ENCODE measurements around the gene DEFB132.
"Not testable (repeated sequence)": the region's sequence is repeated elsewhere in the genome, so short reads cannot be mapped to it uniquely, and the experiment has no call there.

Gene DEFB132, protein sequence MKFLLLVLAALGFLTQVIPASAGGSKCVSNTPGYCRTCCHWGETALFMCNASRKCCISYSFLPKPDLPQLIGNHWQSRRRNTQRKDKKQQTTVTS

DNA sequence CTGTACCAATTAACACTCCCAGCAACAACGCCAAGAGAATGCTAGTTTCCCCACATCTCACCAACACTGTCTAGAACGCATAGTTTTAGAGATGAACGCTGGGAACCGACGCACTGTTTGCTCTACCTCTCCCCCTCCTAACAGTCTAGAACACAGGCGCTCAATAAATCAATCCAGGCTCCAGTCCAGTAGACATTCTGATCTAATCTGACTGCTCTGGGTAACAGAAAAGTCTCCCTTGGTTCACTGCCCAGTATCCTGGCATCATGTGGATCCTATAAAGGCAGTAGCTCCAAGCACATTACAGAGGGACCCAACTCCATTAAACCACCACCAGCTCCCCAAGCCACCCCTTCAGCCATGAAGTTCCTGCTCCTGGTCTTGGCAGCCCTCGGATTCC, at the start of gene DEFB132:
TSS of gene DEFB132 (plus strand) at position 306 of the 400 bp plus-strand sequence. CDS start at position 361, 55 bp downstream.
- DNase-seq (ENCODE audit: low read depth in 3 of 3, low spot score in 1 of 3), result no peak

DNA sequence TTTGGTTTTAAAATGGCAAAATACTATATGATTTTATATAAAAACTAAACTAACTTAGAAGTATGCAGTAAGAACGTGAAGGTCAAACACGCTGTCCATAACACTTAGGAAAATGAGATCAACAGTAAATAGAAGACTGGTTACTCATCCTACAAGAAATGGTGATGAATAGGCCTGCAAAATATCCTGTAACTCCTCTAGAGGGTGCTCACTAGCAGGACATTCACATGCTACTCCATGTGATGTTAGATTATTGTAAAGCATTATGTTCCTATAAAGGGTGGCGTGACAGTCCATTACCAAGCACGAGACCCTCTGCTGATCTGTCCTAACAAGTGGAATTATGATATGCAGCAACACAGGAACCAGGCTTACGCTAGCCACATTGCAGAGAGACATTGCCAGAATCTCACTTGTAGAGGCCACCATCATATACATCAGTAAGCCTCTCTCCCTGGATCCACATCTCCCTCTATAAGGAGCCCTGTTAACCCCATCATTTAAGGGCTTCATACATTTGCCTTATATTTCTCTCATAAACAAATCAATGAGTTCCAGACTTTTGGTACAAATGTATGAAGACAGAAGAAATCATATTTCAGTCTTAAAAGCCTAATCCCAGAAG, 48.5 kb upstream of the DEFB132 start:
- no peak for DNase-seq (ENCODE audit: low read depth in 3 of 3, low spot score in 1 of 3)

DNA sequence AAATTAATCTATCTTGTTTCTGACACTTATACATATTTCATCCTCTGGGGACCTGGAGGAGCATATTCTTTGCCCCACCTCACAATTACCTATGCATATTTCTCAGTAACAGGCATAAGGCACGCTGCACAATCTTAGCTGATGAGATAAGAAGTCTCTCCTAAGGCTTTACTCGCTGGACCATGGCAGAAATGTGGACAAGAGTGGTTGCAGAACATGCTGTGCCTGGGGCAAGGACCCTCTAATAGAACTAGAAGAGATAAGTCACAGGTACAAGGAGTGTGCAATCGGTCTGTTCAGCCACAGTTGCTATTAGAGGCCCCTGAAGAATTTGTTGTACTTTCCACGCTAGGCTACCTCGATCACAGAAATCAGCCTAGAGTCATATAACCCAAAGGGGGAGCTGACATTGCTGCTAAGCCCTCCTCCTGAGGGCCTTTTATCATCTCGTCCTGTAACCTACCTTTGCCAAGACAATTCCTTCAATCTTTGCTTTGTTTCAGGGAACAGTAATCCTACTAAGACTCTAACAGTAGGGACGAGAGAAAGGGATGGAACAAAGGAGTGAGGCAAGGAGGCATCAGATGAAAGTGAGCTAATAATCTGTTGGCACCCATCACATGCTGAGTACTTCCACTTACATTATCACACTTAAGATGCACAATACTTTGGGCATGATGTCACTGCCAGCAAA, 46.6 kb upstream of the DEFB132 start:
- DNase-seq (ENCODE audit: low read depth in 3 of 3, low spot score in 1 of 3), result no peak

DNA sequence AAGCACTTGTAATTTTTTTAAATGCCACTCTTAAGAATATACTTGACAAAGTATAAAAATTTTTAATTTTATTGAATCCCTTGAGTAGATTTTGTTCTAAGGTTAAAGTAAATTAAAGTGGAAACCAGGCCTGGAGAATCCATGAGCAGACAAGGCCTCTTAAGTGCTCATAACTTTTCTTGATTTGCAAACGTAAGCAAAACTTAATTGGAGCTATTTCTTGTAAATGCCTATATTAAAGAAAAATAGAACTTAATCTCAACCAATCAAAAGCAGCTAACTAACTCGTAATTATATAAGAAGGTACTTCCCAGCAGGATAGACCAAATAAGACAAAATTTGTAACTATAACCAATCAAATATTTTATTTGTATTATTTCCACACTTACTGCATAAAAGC, 43.1 kb upstream of the DEFB132 start:
- no peak for DNase-seq (ENCODE audit: low read depth in 3 of 3, low spot score in 1 of 3)

DNA sequence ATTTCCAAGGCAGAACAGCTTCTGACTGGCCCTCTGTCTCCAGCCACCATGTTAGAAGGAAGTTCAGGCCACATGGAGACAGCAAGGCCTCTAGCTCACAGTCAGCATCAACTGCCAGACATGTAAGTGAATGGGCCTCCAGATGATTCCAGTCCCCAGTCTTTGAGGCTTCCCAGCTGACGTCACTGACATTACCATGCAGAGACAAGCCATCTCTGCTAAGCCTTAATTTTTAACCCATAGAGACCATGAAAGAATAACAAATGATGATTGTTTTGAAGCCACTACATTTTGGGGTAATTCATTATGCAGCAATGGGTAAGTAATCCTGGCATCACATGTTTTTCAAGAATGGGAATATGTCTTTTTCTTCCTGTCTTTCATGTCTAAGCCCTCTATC, 41.7 kb upstream of the DEFB132 start:
- DNase-seq (ENCODE audit: low read depth in 3 of 3, low spot score in 1 of 3), result no peak

DNA sequence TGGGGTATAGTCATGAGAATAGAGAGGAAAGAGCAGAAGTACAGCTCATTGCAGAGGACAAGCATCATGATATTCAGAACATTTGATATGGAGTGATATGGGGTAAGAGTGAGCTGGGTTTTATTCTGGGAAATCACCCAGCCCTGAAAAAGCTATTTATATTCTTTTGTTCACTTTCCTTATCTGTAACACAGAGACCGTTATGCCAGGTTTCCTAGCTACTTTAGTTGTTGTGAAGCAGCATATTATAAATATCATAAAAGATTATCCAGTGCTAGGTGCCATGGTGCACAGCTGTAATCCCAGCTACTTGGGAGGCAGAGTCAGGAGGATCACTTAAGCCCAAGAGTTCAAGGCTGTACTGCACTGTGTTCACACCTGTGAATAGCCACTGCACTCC, 40.3 kb upstream of the DEFB132 start:
- no peak for DNase-seq (ENCODE audit: low read depth in 3 of 3, low spot score in 1 of 3)

DNA sequence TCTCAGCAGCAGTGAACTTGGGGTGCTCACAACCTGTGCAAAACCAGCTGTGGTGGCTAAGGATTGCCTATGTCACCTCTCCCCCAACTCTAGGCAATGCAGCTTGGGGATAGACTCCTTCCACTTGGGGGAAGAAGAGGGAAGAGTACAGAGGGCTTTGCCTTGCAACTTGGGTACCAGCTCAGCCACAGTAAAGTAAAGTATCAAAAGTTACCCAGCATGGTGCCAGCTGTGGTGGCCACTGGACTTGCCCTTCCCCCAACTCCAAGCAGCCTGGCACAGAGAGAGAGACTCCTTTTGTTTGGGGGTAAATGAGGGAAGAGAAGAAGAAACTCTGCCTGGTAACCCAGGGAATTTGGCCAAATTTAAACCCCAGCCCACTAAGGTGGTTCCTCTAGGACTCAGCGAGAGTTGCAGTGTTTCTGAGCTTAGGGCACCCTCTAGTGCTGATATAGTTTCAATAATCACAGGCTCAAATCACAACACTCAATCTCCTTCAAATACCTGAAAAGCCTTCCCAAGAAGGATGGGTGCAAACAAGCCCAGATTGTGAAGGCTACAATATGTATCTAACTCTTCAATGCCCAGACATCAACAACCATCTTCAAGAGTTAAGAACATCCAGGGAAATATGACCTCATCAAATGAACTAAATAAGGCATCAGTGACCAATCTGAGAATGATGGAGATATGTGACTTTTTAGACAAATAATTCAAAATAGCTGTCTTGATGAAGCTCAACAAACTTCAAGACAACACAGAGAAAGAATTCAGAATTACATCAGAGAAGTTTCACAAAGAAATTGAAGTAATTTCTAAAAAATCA, 38.0 kb upstream of the DEFB132 start:
- DNase-seq (ENCODE audit: low read depth in 3 of 3, low spot score in 1 of 3), result no peak

DNA sequence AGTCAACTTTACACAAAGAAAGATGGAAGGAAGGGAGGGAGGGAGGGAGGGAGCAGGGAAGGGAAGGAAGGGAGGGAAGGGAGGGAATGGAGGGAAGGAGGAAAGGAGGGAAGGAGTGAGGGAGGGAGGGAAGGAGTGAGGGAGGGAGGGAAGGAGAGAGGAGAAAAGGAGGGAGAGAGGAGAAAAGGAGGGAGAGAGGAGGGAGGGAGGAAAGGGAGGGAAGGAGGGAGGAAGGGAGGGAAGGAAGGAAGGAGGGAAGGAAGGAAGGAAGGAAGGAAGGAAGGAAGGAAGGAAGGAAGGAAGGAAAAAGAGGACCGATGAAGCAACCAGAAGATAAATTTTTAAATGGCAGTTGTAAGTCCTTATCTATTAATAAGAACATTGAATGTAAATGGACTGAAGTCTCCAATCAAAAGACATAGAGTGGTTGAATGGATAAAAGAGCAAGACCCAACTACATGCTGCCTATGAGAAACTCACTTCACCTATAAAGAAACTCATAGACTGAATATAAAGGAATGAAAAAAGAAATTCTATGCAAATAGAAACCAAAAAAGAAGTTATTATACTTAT, 36.2 kb upstream of the DEFB132 start:
- no peak for DNase-seq (ENCODE audit: low read depth in 3 of 3, low spot score in 1 of 3)

DNA sequence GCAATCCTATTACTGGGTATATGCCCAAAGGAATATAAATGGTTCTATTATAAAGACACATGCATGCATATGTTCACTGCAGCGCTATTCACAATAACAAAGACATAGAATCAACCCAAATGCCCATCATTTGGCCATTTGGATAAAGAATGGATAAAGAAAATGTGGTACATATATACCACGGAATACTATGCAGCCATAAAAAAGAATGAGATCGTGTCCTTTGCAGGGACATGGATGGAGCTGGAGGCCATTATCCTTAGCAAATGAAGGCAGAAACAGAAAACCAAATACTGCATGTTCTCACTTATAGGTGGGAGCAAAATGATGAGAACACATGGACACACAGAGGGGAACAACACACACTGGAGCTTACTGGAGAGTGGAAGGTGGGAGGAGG, 31.6 kb upstream of the DEFB132 start:
- not testable (repeated sequence) for DNase-seq (ENCODE audit: low read depth in 3 of 3, low spot score in 1 of 3)

DNA sequence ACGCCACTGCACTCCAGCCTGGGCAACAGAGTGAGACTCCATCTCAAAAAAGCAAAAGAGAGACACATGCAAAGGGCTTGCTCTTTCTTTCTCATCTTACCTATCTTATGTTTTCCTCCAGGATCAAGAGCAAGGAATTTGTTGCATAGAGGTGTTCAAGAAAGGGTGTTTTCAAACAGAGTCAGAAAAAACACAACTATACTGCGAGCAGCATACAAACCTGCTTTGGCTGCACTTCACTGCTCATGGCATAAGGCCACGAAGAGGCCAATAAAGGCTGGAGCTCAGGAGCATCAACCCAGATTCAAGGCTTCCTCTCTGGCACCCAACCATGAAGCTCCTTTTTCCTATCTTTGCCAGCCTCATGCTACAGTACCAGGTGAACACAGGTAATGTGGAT, 30.6 kb upstream of the DEFB132 start, which contains the start of gene DEFB129:
TSS of gene DEFB129 (plus strand) at position 301 of the 400 bp plus-strand sequence. CDS start at position 332, 31 bp downstream.
- no peak for DNase-seq (ENCODE audit: low read depth in 3 of 3, low spot score in 1 of 3)

DNA sequence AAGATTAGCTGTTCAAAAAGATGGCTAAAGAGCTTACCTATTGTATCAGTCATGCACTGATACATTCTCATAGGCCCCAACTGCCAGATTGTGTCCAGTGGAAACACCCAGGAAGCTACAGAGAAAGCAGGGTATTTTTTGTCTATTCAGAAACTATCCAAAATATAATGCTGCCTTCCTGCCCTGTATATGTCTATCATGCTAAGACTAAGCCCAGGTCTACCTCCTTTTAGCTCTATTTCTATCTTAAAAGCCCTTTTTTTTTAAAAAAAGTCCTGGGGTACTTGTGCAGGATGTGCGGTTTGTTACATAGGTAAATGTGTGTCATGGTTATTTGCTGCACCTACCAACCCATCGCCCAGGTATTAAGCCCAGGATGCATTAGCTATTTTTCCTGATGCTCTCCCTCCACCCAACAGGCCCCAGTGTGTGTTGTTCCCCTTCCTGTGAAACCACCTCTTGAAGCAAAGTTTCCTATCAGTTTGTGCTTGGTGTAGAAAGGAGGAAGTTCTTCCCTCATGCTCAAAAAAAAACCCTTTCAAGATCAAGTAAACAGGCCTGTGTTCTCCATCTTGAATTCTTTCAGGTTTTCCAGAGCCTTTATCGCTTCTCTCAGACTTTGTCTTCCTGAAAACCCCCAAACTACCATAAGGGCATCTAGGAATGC, 30.0 kb upstream of the DEFB132 start:
- DNase-seq (ENCODE audit: low read depth in 3 of 3, low spot score in 1 of 3), result no peak

DNA sequence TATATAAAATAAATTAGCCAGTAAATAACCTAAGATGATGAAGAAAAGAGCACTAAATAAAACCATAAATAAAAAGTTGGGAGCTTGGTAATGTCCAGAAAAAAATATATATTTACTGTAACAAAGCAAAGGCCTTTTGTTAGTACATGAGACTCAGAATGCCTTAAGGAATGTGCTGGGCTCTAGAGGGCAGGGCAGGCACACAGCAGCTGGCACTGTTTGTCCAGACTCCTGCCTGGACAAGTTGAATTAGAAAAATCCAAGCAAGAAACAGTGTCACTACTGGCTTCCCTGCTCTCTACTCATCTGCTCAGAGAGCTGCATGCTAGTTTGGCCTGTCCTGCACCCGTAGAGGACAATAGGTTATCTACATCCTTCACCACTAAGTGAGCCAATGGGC, 21.6 kb upstream of the DEFB132 start:
- DNase-seq (ENCODE audit: low read depth in 3 of 3, low spot score in 1 of 3), result no peak

DNA sequence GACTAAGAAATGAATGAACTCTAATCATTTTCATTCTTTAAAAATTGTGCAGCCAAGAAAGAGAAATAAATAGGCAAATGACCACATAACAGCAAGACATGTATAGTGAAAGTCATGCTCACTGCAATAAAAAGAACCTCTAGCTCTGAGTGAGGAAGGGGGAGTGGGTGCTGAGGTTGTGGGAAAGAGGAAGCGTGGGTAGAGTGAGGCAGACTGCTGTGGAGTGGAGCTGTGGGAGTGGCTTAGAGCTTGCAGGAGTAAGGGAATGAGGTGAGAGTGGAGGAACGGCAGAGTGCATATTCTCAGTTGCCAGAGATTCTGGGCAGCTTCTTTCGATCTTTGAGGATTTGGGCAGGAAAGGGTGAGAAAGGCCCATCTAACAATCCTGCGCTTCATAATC, 20.0 kb upstream of the DEFB132 start:
- no peak for DNase-seq (ENCODE audit: low read depth in 3 of 3, low spot score in 1 of 3)

DNA sequence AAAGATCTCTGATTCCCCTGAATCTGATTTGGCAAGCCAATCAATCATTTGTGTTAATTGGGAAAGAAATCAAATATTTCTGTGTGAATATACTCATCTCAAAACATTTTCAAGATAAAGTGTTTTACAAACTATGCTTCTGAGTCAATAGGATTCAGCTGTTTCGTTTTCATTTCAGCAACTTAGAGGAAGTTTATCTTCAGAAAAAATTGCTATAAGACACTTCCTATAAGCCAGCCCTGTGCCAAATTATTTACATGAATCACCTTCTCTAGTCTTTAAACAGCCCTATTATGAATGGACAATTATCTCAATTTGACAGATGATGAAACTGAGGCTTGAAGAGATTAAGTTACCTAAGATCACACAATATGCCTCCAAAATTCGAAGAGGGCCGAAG, 19.6 kb upstream of the DEFB132 start:
- DNase-seq (ENCODE audit: low read depth in 3 of 3, low spot score in 1 of 3), result no peak

DNA sequence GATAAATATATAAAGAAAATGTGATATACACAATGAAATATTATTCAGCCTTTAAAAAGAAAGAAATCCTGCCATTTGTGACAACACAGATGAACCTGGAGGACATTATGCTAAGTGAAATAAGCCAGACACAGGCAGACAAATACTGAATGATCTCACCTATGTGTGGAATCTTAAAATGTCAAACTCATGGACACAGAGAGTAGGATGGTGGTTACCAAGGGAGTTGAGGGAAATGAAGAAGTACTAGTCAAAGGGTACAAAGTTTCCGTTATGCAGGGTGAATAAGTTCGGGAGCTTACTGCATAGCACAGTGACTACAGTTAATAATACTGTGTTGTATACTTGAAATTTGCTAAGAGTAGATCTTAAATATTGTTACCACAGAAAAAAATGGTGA, 14.6 kb upstream of the DEFB132 start:
- no peak for DNase-seq (ENCODE audit: low read depth in 3 of 3, low spot score in 1 of 3)

DNA sequence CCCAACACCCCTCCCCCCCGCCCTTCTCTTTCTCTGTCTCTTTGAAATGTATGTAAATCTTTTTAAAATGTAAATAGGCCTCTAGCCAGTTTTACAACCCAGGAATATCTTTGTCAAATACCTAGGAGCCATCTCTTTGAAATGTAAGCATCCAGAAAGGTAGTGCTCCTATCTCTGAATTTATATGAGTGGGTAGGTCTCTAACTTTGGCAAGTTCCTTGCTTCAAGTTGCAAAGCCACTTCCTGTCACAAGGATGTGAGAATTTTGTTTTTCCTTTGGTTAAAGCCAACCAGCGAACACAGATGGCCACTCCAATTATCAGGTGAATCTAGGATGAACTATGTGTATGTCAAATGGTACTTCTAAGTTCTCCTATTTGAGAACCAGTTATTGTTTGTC, 6.2 kb upstream of the DEFB132 start:
- no peak for DNase-seq (ENCODE audit: low read depth in 3 of 3, low spot score in 1 of 3)

DNA sequence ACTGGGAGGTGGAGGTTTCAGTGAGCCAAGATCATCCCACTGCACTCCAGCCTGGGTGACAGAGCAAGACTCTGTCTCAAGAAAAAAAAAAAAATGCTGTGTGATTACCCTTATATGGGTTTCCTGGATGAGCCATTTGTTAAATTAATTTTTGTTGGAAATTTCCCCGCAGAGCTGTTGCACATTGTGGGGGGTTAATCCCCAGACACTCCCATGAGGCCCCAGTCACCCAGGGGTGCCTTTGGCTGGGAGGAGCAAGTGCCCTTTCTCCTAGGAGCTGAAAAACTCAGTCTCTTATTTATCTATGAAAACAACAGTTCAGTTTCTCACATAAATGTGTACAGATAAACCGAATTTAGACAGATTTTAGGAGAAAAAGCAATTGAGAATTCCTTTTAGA, 4.7 kb upstream of the DEFB132 start:
- no peak for DNase-seq (ENCODE audit: low read depth in 3 of 3, low spot score in 1 of 3)

DNA sequence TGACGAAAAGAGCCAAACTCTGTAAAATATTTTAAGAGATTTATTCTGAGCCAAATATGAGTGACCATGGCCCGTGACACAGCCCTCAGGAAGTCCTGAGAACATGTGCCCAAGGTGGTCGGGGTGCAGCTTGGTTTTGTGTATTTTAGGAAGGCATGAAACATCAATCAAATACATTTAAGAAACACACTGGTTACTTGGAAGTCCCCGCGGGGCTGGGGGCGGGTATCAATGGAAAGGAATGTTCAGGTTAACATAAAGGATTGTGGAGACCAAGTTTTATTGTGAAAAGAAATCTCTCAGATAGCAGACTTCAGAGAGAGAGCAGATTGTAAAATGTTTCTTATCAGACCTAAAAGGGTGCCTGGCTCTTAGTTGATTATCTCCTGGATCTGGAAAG, 4.1 kb upstream of the DEFB132 start:
- not testable (repeated sequence) for DNase-seq (ENCODE audit: low read depth in 3 of 3, low spot score in 1 of 3)

DNA sequence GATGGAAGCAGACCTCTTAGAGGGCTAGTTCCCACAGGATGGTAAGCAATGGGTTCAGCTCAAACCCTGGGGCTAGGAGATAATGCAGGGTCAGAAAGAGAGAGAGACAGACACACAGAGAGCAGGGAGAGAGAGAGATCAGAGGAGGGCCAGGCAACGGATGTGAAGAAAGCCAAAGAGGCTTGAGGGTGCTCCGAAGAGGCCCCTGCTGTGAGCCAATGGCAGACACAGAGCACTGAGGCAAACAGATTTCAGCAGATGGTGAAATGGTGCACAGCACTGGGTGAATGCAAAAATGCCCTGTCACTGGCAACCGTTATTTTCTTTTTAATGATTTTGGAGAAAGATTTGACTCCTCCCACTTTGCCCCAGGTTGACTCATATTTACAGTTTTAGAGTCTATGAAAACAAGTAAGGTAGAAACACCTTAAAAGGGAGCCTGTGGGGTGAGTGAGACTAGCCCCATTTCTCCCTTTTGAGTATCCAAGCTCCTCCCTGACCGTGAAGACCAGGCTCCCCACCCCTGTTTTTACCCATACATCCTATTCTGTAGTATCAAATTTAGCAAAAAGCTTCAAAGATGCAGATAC, 840 bp downstream of the DEFB132 start:
- no peak for DNase-seq (ENCODE audit: low read depth in 3 of 3, low spot score in 1 of 3)

DNA sequence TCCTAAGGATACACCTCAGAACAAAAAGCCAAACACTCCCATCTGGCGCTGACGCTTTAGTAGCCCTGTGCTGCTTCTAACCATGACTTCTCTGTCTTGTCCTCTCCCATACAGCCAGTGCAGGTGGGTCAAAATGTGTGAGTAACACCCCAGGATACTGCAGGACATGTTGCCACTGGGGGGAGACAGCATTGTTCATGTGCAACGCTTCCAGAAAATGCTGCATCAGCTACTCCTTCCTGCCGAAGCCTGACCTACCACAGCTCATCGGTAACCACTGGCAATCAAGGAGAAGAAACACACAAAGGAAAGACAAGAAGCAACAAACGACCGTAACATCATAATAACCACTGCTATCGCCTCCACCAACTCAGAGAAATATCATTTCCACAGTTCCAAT, 1.4 kb downstream of the DEFB132 start:
- DNase-seq (ENCODE audit: low read depth in 3 of 3, low spot score in 1 of 3), result no peak

DNA sequence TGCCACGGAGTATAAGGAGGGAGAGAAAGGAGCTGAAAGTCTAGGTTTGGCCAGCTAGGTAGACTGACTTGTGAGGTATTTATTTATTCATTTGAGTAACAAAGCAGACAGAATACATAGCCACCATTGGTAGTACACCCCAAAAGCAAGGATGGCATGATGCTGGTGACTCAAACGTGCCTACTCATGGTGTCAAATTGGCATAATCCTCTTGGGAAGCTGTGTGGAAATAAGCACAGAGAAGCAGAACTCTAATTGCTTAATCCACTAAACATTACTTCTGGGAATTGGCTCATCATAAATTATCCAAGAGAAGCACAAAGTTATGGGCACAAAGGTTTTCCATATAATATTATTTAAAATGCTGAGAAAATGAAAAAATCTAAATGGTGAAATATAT, 2.5 kb downstream of the DEFB132 start:
- DNase-seq (ENCODE audit: low read depth in 3 of 3, low spot score in 1 of 3), result no peak

Data from stimulated activated CD4-positive, alpha-beta T cell treated with anti-CD3 and anti-CD28 coated beads, TNF-alpha, amount 100 ng/mL, for 1 hour (primary cell).